Stimulated activated CD8-positive, alpha-beta memory T cell treated with anti-CD3 and anti-CD28 coated beads, Interleukin-4, amount 100 ng/mL, for 48 hours (primary cell): ENCODE results near the gene BCL2L1.
"Not testable (repeated sequence)": the region's sequence is repeated elsewhere in the genome, so short reads cannot be mapped to it uniquely, and the experiment has no call there.

Experiments
- DNase-seq: peaks from one replicate; pipeline ENCODE4 v3.0.0-alpha.2; 2020

Gene BCL2L1

DNA sequence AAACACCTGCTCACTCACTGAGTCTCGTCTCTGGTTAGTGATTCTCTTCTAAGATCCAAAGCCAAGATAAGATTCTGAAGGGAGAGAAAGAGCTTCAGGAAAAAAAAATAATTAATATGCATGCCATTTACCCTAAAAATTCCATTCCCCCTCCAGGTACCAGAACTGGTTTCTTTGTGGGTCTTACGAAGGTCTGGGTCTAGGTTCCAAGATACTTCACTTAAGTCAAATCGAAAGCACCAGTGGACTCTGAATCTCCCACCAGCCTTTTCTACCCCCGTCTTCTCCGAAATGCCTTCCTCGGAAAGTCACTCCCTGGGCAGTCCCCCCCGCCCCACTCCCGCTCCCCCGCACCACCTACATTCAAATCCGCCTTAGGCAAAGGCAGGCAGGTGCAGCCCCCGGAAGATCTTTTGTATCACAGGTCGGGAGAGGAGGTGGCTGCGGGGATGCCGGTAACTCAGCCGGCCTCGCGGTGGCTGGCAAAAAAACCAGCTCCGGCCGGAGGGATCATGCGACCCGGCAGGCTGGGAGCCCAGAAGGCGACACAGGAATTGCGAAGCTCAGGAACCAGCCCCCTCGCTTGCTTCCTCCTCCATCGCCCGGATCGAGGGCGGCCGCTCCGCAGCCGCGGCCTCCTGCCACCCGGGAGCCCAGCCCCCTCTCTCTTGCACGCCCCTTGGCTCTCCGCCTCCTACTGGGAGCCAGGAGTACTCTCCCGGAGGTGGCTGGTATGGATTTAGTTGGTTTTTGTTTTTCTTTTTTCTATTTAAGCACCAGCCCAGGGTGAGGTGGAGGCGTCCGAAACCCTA, at the start of gene BCL2L1:
Gene BCL2L1, minus strand, starts transcription at position 612 of the 812 bp plus-strand sequence. CDS start 650 bp downstream, outside the sequence.
- DNase-seq, result peak; percentile 85

DNA sequence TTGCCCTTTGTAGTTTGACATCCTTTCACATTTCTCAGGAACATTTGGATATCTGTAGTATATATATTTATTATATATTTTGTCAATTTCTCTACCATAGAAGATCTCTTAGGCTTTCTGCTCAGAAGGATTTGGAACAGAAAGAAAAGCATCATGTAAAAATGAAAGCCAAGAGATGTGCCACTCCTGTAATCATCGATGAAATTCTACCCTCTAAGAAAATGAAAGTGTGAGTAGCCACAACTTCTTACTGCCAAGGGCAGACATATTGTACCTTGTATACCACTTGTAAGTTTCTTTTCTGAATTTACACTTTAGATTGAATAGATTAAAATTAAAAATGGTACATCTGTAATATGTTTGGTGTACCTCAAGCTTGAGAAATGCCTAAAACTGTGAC, 47.6 kb upstream of the BCL2L1 start:
- no peak for DNase-seq

DNA sequence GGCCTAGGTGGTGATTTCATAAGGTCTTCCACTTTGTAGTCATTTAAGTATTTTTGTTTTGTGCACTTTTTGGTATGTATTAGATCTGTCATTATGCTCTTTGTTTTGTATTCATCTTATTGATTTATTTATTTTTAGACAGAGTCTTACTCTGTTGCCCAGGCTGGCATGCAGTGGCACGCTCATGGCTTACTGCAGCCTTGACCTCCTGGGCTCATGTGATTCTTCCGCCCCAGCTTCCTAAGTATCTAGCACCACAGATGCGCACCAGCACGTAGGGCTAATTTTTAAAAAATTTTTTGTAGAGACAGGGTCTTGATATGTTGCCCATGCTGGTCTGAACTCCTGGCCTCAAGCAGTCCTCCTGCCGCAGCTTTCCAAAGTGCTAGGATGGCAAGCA, 47.0 kb upstream of the BCL2L1 start:
- no peak for DNase-seq

DNA sequence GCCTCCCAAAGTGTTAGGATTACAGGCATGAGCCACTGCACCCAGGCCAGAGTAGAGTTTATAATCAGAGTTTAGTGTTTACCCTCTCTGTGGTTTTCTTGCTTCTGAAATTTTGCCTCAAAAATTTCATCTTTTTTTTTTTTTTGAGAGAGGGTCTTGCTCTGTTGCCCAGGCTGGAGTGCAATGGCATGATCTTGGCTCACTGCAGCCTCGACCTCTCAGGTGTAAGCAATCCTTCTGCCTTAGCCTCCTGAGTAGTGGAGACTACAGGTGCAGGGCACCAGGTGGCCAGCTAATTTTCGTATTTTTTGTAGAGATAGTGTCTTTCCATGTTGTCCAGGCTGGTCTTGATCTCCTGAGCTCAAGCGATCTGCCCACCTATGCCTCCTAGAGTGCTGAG, 45.1 kb upstream of the BCL2L1 start:
- no peak for DNase-seq

DNA sequence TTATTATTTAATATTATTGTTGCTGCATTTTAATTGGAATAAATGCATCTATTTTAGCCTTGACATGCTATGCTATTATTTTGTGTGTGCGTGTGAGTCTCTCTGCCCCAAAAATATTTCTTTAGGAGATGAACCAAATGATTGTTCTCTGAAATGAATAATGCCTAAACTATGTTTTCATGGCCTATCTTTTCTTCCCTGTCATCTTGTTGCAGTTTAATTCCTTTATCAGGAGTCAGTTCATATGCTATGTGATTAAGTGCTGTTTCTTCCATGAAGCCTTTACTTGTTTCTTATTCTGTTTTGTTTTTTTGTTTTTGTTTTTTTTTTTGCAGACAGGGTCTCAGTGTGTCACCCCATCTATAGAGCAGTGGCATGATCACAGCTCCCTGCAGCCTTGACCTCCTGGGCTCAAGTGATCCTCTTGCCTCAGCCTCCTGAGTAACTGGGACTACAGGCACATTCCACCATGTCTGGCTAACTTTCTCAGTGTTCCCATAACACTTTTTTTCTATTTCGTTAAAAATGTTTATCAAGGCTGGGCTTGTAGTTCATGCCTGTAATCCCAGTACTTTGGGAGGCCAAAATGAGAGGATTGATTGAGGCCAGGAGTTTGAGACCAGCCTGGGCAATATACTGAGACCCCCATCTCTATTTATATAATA, 42.1 kb upstream of the BCL2L1 start:
- no peak for DNase-seq

DNA sequence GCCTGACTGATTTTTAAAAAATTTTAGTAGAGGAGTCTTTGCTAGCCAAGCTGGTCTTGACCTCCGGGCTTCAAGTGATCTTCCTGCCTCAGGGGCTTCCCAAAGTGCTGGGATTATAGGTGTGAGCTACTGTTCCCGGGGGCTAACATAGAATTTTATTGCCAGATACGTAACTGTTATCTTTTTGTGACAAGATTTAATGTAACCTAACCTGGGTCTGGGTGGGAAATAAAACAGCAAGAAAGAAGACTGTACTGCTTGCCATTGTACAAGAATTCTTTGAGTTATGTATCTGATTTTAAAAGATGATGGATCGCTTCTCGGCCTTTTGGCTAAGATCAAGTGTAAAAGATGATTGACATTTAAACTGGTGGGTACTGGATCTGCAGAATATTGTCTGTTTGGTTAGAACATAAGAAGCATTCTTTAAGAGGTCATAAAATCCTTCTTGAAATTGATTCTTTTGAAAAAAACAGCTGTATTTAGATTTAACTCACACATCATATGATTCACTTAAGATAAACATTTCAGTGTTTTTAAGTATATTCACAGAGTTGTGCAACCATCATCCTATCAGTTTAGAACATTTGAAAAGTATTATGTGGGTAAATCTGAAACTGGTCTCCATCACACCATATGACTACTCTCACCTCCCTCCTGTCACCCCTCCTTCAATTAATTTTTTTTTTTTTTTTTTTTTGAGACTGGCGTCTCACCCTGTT, 38.0 kb upstream of the BCL2L1 start:
- DNase-seq, result no peak

DNA sequence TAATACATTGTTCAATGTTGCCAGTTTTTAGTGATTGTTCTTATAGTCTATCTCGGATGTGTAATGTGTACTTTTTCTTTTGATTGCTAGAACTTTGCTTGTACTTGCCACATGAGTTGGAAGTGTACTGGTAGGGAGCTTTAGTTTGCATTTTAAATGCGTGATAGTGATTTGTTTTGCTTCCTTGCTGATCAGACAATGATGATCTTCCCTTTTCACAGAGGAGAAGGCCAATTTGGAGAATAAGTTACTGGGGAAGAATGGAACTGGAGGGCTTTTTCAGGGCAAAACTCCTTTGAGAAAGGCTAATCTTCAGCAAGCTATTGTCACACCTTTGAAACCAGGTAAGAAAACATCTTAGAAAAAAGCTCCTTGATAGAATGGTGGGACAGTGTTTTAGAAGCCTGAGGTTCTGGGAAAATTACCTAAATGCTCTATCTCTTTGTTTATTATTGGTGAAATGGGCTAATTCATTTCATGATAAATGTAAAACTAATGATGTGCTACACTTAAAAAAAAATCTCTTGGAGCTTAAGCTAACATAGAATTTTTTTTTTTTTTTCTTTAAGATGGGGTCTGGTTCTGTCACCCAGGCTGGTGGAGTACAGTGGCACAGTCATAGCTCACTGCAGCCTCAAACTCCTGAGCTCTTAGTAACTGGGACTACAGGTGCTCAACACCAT, 37.3 kb upstream of the BCL2L1 start:
- DNase-seq, result no peak

DNA sequence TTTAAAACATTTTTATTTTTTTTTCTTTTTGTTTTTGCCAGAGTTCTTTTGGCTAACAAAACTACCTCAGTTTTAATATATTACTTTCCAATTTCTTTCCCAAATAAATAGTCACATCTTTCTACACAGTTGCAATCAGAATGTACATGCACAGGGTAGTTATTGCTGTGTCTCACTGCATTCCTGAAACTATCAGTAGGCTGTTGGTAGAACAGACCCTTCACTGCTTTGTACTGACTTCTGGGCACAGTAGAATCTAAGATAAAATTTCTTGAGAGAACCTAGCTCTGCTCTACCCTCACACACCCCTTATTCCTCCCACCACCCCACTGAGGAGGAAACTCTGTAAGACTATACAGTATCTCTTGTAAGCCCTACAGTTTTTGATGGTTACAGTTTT, 36.3 kb upstream of the BCL2L1 start:
- DNase-seq, result no peak

DNA sequence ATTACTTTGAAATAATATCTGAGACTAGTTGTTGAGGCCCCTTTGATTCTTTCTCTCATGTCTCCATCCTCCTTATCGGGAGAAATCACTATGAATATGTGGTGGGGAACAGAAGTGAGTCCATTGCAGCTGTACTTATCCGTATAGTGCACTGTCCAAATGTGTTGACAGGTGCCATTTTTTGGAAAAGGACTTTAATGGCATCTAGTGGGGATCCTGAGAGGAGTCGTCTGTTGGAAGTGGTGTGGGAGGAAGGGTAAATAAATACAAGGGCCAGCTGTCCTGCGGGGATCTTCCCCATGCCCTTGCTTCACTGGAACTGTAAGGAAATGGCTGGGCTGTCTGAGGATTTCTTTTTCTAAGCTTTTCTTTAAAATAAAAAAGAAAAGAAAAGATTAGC, 35.9 kb upstream of the BCL2L1 start:
- no peak for DNase-seq

DNA sequence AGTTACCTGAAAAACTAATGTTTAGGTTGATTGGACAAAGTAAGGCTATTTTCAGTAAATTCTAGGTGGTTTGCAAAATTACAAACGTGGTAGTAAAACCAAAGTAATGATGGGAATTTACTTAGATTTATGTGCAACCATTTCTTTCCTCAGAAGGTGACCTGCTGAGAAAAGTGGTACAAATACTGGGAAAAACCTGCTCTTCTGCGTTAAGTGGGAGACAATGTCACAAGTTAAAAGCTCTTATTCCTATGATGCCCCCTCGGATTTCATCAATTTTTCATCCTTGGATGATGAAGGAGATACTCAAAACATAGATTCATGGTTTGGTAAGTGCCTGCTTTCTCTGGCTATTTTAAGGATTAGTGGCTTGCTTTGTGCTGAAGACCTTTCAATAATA, 34.6 kb upstream of the BCL2L1 start:
- no peak for DNase-seq

DNA sequence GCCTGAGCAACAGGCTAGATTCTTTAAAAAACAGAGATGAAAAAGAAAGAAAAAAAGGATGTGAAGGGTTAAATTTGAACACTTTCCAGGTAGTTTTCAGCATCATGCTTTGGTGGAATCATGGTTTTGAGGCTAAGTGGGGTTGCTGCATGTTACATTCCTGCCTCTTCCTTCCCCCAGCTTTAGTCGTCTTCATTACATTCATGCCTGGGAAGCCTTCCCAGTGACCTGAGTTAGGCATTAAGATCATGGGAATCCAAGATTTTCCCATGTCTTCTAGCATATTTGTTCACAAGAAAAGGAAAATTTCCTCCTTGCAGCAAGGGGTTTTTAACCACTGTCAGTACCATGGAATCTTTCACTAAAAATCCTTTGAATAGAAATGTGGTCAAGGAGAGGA, 28.5 kb upstream of the BCL2L1 start:
- no peak for DNase-seq

DNA sequence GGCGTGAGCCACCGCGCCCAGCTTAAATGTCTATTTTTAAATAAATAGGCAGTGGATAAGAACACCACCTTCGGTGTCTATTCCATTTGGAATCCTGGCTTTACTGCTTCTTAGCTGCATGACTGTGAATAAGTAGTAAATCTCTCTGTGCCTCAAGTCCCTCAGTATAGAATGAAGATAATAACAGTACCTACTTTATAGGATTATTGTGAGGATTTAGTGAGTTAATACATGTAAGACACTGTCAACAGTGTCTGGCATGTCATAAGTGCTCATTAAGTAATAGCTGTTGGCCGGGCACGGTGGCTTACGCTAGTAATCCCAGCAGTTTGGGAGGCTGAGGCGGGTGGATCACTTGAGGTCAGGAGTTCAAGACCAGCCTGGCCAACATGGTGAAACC, 26.6 kb upstream of the BCL2L1 start:
- no peak for DNase-seq

DNA sequence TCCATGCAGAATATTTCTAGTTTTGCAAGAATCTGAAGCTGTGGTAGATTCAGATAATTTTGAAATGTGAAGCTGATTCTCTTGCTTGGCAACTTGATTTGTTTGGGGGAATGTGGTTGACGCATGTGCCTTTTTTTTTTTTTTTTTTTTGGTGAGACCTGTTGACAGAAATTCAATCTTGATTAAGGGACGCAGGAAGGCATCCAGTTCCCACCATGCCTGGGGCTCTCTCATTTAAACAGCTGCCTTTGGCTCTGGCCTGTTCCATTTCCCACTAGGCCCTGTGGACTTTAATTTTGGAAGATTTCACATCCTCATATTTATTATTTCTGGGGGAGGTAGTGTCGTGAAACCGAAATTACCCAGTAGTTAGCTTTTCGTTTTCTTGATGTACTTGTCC, 25.0 kb upstream of the BCL2L1 start:
- no peak for DNase-seq

DNA sequence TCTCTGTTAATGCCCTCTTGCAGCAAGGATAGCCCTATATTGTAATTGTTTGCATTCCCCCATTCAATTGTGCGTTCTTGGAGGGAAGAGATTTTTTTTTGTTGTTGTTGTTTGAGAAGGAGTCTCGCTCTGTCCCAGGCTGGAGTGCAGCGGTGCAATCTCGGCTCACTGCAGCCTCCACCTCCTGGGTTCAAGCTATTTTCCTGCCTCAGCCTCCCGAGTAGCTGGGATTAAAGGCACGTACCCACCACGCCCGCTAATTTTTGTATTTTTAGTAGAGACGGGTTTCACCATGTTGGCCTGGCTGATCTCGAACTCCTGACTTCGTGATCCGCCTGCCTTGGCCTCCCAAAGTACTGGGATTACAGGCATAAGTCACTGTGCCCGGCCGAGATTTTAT, 24.4 kb upstream of the BCL2L1 start:
- not testable (repeated sequence) for DNase-seq

DNA sequence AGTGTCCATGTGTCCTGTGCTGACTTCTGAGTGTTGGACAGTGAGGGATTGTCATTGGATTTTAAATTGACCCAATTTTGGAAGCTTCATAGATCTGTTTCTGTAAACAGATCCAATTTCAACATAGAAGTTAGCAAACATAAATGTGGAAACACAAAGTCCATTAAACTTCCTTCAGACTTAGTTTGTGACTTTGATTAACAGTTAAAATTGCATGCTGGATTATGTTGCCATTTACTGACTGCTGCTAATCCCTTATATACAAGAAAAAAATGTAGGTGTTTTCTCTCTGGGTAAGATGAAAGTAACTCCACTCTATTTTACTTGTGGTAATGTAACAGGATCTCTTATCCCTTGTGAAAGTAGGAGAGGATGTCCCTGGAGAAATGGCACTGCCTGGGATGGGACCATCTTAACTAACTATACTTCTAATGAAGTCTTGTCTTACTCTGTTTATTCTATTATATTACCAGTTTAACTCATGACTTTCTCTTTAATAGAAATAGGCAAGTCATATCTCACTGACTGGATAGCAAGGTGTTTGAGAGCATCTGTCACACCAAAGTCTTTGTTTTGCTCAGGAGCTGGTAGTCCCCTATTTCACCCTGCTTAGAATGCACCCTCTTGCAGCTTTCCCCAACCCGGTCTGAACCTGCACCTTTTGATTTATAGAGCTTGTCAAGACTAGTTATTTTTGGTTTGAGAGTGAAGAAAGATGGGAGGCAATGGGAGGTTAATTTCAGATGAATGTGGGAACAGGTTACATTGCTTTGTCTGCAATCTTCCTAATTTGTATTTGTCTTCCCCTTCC, 23.6 kb upstream of the BCL2L1 start:
- no peak for DNase-seq

DNA sequence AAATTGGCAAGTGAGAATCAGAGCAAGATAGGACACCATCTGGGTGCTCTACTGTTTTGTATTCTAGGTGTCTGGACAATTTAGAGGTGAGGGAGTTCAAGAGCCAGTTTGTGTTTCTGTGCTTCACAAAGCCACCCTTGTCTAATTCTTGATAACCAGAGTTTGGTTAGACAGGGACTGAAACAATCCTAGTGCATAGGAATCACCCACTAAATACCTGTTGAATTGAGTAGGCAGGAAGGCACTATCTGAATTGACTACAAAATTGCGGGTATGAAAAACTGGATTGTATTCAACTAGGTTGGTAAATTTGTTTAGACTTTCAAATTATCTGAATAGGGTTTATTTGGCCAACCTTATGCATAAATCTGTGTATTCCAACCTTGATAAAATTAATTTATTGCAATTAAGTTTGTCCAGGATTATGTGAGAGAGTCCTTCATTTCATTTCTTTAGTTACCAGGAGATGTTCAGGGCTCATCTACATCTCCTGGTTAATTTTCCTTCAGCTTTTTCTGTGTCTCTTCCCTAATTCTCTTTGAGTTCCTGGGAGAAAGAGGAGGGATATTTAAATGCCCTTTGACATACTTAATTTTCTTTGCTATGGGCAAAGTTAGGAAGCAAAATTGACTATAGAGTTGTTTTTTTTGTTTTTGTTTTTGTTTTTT, 18.1 kb upstream of the BCL2L1 start:
- DNase-seq, result no peak

DNA sequence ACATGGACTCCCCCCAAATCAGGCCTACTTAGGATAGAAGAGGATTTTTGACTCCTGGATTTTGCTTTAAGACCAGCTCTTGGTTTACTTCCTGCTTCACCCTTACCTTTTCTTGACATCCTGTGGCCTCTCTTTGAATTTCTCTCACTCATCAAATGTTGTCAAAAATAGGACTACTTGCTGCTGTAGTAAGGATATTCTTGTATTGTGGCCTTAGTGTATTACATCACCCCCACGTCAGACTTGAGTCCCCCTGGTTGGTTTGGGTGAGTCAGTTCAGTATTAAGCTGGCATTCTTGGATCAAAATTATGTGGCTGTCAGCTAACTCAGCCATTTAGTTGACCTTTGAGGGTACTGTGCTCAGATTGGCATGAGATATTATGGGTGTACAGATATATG, 17.5 kb upstream of the BCL2L1 start:
- peak; percentile 38 for DNase-seq

DNA sequence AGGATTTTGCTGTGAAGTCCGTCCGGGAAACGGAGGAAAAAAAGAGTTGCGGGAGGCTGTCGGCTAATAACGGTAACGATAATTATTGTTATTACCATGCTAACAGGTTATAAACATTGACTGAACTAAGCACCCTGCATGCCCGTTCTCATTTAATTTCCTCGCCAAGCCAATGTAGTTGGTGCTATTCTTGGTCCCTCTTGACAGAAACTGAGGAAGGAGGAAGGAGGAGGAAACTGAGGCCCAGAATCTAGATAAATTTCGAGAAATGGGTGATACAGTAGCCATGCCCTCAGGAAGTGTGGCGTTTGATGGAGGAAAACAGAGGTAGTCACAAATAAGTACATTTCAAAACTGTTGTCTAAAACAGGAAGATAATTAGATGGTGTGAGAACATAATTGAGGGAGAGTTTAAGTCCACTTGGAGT, 16.9 kb upstream of the BCL2L1 start:
- DNase-seq, result no peak

DNA sequence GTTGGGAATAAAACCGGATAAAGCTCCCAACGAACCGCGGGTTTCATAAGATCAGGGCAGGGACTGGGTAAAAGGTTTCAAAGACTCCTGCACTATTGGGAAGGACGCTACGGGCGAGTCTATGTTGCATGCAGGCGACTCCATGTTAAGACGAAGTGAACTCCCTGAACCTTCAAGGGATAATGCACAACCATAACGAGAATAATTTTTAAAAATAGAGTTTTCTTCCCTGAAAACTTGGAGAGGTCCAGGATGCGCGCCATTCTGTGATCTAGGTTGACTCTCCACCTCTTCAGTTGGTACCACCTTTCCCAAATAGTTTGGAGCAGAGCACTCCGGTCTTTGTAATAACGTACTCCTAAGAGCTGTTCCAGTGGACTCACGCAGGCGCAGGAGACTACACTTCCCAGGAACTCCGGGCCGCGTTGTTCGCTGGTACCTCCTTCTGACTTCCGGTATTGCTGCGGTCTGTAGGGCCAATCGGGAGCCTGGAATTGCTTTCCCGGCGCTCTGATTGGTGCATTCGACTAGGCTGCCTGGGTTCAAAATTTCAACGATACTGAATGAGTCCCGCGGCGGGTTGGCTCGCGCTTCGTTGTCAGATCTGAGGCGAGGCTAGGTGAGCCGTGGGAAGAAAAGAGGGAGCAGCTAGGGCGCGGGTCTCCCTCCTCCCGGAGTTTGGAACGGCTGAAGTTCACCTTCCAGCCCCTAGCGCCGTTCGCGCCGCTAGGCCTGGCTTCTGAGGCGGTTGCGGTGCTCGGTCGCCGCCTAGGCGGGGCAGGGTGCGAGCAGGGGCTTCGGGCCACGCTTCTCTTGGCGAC, 16.3 kb upstream of the BCL2L1 start, which contains the start of gene TPX2:
Gene TPX2, plus strand, starts transcription at position 562 of the 821 bp plus-strand sequence. CDS start 18,187 bp downstream, outside the sequence.
- DNase-seq, result peak; percentile 89

DNA sequence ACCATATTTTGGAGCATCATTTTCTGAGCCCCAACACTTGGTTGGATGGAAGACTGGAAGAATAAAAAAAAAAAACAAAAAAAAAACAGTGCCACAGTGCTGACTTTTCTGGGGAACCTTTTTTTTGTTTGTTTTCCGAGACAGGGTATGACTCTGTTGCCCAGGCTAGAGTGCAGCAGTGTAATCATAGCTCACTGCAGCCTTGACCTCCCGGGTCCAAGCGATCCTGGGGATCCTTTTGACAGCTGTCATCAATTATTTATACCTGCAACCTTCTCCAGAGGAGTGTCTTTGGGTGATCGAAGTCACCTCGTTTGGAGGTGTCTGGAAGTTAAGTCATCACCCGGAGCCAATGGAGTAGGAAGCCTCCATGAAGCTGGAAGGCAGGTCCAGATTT, 8.7 kb upstream of the BCL2L1 start:
- no peak for DNase-seq
